Activated naive CD4-positive, alpha-beta T cell treated with anti-CD3 and anti-CD28 coated beads, Interleukin-2, amount 10 ng/mL, durations not matched to agents 7 days and 5 days (primary cell): ENCODE measurements around the gene PACS1.

Source experiments
- CTCF ChIA-PET: fragments of 350-600 bp; sonication (Branson Sonifier 250); formaldehyde crosslinking; loops from one replicate; lab custom pipeline; 2021; ENCODE audit warnings: antibody characterized with exemption; lab: Charles Lee
- DNase-seq: peaks from one replicate; pipeline ENCODE4 v3.0.0-alpha.2; 2020
- H3K27ac Mint-ChIP-seq: one replicate; pipeline ENCODE4 v1.8.0; 2021; ENCODE audit warnings: mild to moderate bottlenecking, moderate library complexity, mixed read lengths
- H3K27me3 Mint-ChIP-seq: one replicate; pipeline ENCODE4 v1.8.0; 2021; ENCODE audit warnings: mild to moderate bottlenecking, mixed read lengths
- H3K36me3 Mint-ChIP-seq: one replicate; pipeline ENCODE4 v1.8.0; 2021; ENCODE audit warnings: mixed read lengths
- H3K4me1 Mint-ChIP-seq: one replicate; pipeline ENCODE4 v1.8.0; 2021; ENCODE audit warnings: mixed read lengths
- H3K4me3 Mint-ChIP-seq: one replicate; pipeline ENCODE4 v1.8.0; 2021; ENCODE audit warnings: mild to moderate bottlenecking, moderate library complexity, mixed read lengths
- H3K9me3 Mint-ChIP-seq: one replicate; pipeline ENCODE4 v1.8.0; 2021; ENCODE audit warnings: mixed read lengths

The PACS1 gene

DNA sequence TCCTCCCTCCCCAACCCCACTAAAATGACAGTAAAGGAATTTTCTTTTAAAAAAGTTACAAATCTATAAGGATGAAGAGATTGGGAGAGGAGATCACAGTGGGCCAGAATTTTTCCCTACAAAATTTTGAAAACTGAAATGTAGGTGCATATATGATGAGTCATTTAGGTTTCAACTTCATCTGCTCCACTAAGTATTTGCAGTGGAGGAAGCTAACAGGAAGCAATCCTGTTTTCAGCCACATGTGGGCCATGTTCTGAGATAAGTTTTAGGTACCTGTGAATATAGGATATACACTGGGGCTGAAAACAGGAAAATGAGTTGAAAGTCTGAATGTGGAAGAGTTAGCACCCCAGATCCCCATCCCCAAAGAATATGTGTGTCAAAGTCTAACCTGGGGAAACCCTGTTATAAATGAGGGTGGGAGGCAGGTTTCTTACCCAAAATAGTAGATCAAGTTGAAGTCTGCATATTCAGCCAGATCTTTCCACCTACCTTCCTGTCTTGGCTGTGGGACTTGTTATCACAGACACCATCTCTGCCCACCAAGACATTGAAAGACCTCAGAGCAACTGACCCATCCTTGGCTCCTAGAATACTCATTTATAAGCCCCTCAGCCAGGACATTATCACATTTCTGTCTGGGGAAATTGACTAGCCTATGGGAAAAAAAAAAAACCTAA lies 87.3 kb downstream of the PACS1 start:
- peaks cover 25% of the 10 kb centered on the region for H3K4me1 Mint-ChIP-seq
- CTCF ChIA-PET: no interaction called here
- H3K27ac Mint-ChIP-seq: no peak overlapping the region
- H3K36me3 Mint-ChIP-seq: peaks cover 5% of the 10 kb centered on the region
- no peak overlapping the region for H3K4me3 Mint-ChIP-seq
- no peak for DNase-seq
- no peaks in the 10 kb centered on the region for H3K27me3 Mint-ChIP-seq
- no peaks in the 10 kb centered on the region for H3K9me3 Mint-ChIP-seq

DNA sequence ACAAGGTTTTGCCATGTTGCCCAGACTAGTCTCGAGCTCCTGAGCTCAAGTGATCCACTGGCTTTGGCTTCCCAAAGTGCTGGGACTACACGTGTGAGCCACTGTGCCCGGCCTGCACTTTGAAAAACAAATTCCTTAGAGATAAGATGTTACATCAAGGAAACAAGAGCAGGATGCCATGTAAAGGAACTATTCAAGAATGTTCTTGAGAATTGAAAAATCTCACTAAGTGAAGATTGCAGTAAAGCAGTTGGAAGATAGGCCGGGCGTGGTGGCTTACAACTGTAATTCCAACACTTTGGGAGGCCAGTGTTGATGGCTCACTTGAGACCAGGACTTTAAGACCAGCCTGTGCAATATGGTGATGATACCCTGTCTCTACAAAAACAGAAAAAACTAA lies 88.1 kb downstream of the PACS1 start:
- Mint-ChIP-seq H3K27ac (no peak overlapping the region), H3K27me3 (no peaks in the 10 kb centered on the region), H3K36me3 (peaks cover 3% of the 10 kb centered on the region), H3K4me3 (no peak overlapping the region), H3K4me1 (peaks cover 25% of the 10 kb centered on the region), H3K9me3 (no peaks in the 10 kb centered on the region)
- CTCF ChIA-PET: no interaction called here
- no peak for DNase-seq

GRCh38 chr11:66159324-66159984 lies 89.4 kb downstream of the PACS1 start:
- Mint-ChIP-seq H3K27ac (no peak overlapping the region), H3K9me3 (no peaks in the 10 kb centered on the region), H3K36me3 (peaks cover 3% of the 10 kb centered on the region), H3K27me3 (no peaks in the 10 kb centered on the region), H3K4me3 (no peak overlapping the region), H3K4me1 (peaks cover 25% of the 10 kb centered on the region)
- CTCF ChIA-PET: no interaction called here
- no peak for DNase-seq

DNA sequence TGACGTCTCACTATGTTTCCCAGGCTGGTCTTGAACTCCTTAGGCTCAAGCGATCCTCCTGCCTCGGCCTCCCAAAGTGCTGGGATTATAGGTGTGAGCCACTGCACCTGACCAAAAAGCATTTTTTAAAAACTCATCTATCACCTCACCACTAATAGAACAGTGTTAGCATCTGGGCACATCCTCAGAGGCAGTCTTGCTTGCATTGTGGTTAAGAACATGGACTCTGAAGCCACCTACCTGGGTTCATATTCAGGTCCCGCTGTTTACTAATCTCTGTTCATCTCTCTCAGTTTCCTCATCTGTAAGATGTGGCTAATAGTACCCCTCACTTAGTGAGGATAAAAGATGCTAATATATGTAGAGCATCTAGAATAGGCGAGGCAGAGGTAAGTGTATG lies 90.6 kb downstream of the PACS1 start:
- no peak overlapping the region for H3K27ac Mint-ChIP-seq
- H3K4me1 Mint-ChIP-seq: peaks cover 18% of the 10 kb centered on the region

GRCh38 chr11:66168289-66168688 lies 98.2 kb downstream of the PACS1 start:
- Mint-ChIP-seq H3K27ac (no peak overlapping the region), H3K4me3 (no peak overlapping the region), H3K9me3 (no peaks in the 10 kb centered on the region), H3K36me3 (no peaks in the 10 kb centered on the region), H3K27me3 (no peaks in the 10 kb centered on the region), H3K4me1 (no peaks in the 10 kb centered on the region)
- no peak for DNase-seq
- CTCF ChIA-PET: no interaction called here

More for the DNA sequence above, 90.6 kb downstream of the PACS1 start:
- DNase-seq: no peak
- Mint-ChIP-seq H3K36me3 (peaks cover 3% of the 10 kb centered on the region), H3K9me3 (no peaks in the 10 kb centered on the region), H3K4me3 (no peak overlapping the region), H3K27me3 (no peaks in the 10 kb centered on the region)
- CTCF ChIA-PET: interaction anchor here (0.6 kb wide), 1 partner anchor 1711 kb away, joined by 4 read pairs; no protein-coding TSS in a partner anchor

DNA sequence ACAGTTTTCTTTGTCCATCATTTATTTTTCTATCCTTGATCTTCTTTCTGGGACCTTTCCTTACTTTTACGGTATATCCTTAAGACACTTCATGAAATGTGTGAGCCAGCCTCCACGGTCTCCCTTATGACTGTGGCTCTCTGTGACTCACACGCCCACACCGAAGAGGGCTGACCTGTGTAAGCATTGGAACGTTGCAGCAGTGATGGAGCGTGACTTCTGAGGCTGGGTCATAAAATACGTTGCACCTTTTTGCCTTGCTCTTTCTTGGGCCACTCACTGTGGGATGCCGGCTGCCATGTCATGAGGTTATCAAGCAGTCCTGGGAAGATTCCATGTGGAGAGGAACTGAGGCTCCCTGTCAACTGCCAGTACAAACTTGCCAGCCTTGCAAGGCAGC lies 102.1 kb downstream of the PACS1 start:
- Mint-ChIP-seq H3K27me3 (no peaks in the 10 kb centered on the region), H3K4me1 (peaks cover 4% of the 10 kb centered on the region), H3K4me3 (no peak overlapping the region), H3K36me3 (peaks cover 2% of the 10 kb centered on the region), H3K9me3 (no peaks in the 10 kb centered on the region), H3K27ac (no peak overlapping the region)
- CTCF ChIA-PET: no interaction called here
- DNase-seq: no peak

DNA sequence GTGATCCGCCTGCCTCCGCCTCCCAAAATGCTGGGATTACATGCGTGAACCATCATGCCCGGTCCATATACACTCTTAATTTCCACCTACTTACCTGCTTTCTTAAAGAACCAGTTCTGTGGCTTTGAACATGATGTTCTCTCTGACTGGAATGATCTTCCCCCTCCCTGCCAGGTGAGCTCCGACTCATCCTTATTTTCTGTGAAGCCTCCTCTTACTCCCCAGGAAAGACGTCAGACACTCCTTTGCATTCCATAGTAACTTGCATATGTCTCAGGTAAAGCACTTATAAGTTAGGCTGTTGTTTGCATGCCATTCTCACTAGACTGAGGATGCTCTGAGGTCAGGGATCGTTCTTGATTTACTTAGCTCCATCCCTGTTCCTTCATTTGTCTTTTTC lies 106.6 kb downstream of the PACS1 start:
- CTCF ChIA-PET: interaction anchor here (1.6 kb wide), 1 partner anchor 212 kb away, joined by 3 read pairs; no protein-coding TSS in a partner anchor
- no peak overlapping the region for H3K27ac Mint-ChIP-seq

DNA sequence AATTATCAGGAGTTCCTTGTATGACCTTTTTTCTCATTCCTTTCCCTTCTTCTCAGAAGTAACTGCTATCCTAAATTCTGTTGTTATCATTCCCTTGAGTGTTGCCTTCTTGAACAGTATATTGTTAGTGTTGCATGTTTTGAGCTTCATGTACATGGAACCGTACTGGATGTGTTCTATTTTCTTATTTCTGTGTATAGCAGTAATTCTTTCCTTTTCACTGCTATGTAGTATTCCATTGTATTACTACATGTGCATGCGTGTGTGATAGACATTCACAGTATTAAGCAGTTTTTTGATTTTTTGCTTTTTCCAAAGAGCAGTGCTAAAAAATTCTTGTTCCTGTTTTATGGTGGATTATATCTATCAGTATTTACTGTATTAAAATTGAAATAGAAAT lies 108.1 kb downstream of the PACS1 start:
- H3K4me3 Mint-ChIP-seq: no peak overlapping the region
- peaks cover 2% of the 10 kb centered on the region for H3K36me3 Mint-ChIP-seq
- DNase-seq: no peak
- CTCF ChIA-PET: interaction anchor here (1.4 kb wide), 1 partner anchor 133 kb away, joined by 4 read pairs; no protein-coding TSS in a partner anchor
- no peak overlapping the region for H3K27ac Mint-ChIP-seq
- H3K4me1 Mint-ChIP-seq: peaks cover 4% of the 10 kb centered on the region
- no peaks in the 10 kb centered on the region for H3K27me3 Mint-ChIP-seq
- no peaks in the 10 kb centered on the region for H3K9me3 Mint-ChIP-seq

More for the DNA sequence above, 106.6 kb downstream of the PACS1 start:
- Mint-ChIP-seq H3K4me3 (no peak overlapping the region), H3K4me1 (peaks cover 4% of the 10 kb centered on the region), H3K27me3 (no peaks in the 10 kb centered on the region), H3K36me3 (peaks cover 2% of the 10 kb centered on the region), H3K9me3 (no peaks in the 10 kb centered on the region)
- DNase-seq: no peak

- Mint-ChIP-seq H3K36me3 (no peaks in the 10 kb centered on the region), H3K27ac (no peak overlapping the region), H3K27me3 (no peaks in the 10 kb centered on the region), H3K9me3 (no peaks in the 10 kb centered on the region), H3K4me3 (no peak overlapping the region), H3K4me1 (peaks cover 4% of the 10 kb centered on the region)
- CTCF ChIA-PET: interaction anchor here (1.4 kb wide), 1 partner anchor 134 kb away, joined by 4 read pairs; no protein-coding TSS in a partner anchor
- DNase-seq: no peak
Measured at GRCh38 chr11:66178871-66179270, 108.8 kb downstream of the PACS1 start.

DNA sequence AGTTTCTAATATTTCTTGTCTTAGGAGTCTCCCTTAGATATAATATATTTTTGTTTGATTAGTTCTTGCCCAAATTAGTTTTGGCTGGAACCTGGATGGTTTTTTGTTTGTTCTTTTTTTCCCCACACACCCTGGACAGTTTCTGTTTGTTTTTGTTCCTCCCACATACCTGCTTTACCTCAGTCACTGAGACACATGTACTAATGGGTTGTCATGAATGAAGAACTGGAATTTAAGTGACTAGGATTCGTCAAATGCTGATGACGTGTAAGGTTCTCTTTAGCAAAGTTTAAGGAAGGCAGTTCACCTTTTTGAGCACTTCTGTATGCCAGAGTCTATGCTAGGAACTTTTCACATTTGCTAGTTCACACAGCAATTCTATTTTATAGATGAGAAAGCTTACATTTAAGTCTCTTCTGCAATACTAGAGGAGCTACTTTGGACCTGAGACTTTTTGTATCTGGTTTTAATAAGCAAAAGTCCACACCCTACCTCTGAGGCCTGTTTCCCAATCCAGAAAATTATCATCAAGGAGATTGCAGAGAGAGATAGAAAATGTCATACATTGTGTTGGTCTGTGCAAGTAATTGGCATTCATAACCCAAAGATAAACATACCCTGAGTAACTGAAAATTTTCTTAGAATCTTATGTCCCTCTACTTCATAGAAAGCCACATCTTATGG lies 111.7 kb downstream of the PACS1 start:
- H3K27ac Mint-ChIP-seq: no peak overlapping the region
- CTCF ChIA-PET: no interaction called here
- H3K4me3 Mint-ChIP-seq: no peak overlapping the region
- H3K4me1 Mint-ChIP-seq: peaks cover 9% of the 10 kb centered on the region
- no peak for DNase-seq
- no peaks in the 10 kb centered on the region for H3K27me3 Mint-ChIP-seq
- H3K36me3 Mint-ChIP-seq: peaks cover 3% of the 10 kb centered on the region
- no peaks in the 10 kb centered on the region for H3K9me3 Mint-ChIP-seq

GRCh38 chr11:66183494-66184048 lies 113.5 kb downstream of the PACS1 start:
- DNase-seq: no peak
- Mint-ChIP-seq H3K27me3 (no peaks in the 10 kb centered on the region), H3K4me1 (peaks cover 9% of the 10 kb centered on the region), H3K9me3 (no peaks in the 10 kb centered on the region), H3K36me3 (peaks cover 9% of the 10 kb centered on the region), H3K4me3 (no peak overlapping the region), H3K27ac (no peak overlapping the region)
- CTCF ChIA-PET: no interaction called here

GRCh38 chr11:66184728-66185127 lies 114.7 kb downstream of the PACS1 start:
- peaks cover 9% of the 10 kb centered on the region for H3K4me1 Mint-ChIP-seq
- peaks cover 14% of the 10 kb centered on the region for H3K36me3 Mint-ChIP-seq
- CTCF ChIA-PET: interaction anchor here (1.5 kb wide), 1 partner anchor 38 kb away, joined by 7 read pairs; no protein-coding TSS in a partner anchor
- H3K27ac Mint-ChIP-seq: no peak overlapping the region
- DNase-seq: no peak
- no peak overlapping the region for H3K4me3 Mint-ChIP-seq
- H3K27me3 Mint-ChIP-seq: no peaks in the 10 kb centered on the region
- H3K9me3 Mint-ChIP-seq: no peaks in the 10 kb centered on the region

DNA sequence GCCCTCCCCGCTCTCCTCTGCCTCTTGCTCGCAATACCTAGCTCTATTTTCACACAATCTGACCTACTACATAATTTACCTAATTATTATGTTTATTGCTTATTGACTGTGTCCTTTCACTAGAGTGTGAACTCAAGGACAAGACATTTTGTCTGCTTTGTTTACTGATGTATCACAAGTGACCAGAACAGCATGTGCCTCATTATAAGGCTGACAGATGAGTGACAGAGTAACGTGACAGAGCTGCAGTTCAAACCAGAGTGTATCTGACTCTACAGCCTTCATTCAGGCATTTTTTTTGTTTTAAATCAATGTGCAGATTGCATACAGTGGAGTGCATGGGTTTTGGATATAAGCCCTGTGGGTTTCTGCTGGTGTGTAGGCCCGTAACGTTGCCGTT lies 116.4 kb downstream of the PACS1 start:
- DNase-seq: no peak
- H3K27ac Mint-ChIP-seq: no peak overlapping the region
- peaks cover 9% of the 10 kb centered on the region for H3K4me1 Mint-ChIP-seq
- CTCF ChIA-PET: interaction anchor here (0.5 to 0.8 kb wide), 2 partner anchors 10 to 16 kb away, joined by 3 read pairs; no protein-coding TSS in a partner anchor
- H3K27me3 Mint-ChIP-seq: no peaks in the 10 kb centered on the region
- no peaks in the 10 kb centered on the region for H3K9me3 Mint-ChIP-seq
- peaks cover 17% of the 10 kb centered on the region for H3K36me3 Mint-ChIP-seq
- H3K4me3 Mint-ChIP-seq: no peak overlapping the region

DNA sequence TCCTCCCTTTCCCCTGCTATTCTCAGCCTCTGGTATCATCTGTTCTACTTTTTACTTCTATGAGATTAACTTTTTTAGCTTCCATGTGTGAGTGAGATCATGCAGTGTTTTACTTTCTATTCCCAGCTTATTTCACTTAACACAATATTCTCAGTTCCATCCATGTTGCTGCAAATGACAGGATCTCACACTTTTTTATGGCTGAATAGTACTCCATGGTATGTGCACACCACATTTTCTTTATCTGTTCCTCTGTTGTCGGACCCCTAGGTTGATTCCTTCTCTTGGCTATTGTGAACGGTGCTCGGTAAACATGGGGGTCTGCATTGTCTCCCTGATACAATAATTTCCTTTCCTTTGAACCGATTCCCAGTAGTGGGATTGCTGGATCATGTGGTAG lies 117.4 kb downstream of the PACS1 start:
- no peak for DNase-seq
- Mint-ChIP-seq H3K27me3 (no peaks in the 10 kb centered on the region), H3K4me1 (peaks cover 9% of the 10 kb centered on the region), H3K36me3 (peaks cover 17% of the 10 kb centered on the region), H3K9me3 (no peaks in the 10 kb centered on the region), H3K27ac (no peak overlapping the region), H3K4me3 (no peak overlapping the region)
- CTCF ChIA-PET: no interaction called here
